Activated CD4-positive, alpha-beta T cell treated with anti-CD3 and anti-CD28 coated beads, Interleukin-2, Interleukin-4, amounts not matched to agents 100 ng/mL and 50 ng/mL, durations not matched to agents 16 hours and 8 hours (primary cell): ENCODE results near the gene SLC30A3.
"Not testable (repeated sequence)": the region's sequence is repeated elsewhere in the genome, so short reads cannot be mapped to it uniquely, and the experiment has no call there.

Source experiments
- DNase-seq: peaks from one replicate; pipeline ENCODE4 v3.0.0-alpha.2; 2020; ENCODE audit warnings: low spot score

Gene SLC30A3

GRCh38 chr2:27284996-27285395 is 22.1 kb upstream of the SLC30A3 start:
- DNase-seq: no peak

- DNase-seq: no peak
These were observed 20.0 kb upstream of the SLC30A3 start for GRCh38 chr2:27282892-27283291.

DNA sequence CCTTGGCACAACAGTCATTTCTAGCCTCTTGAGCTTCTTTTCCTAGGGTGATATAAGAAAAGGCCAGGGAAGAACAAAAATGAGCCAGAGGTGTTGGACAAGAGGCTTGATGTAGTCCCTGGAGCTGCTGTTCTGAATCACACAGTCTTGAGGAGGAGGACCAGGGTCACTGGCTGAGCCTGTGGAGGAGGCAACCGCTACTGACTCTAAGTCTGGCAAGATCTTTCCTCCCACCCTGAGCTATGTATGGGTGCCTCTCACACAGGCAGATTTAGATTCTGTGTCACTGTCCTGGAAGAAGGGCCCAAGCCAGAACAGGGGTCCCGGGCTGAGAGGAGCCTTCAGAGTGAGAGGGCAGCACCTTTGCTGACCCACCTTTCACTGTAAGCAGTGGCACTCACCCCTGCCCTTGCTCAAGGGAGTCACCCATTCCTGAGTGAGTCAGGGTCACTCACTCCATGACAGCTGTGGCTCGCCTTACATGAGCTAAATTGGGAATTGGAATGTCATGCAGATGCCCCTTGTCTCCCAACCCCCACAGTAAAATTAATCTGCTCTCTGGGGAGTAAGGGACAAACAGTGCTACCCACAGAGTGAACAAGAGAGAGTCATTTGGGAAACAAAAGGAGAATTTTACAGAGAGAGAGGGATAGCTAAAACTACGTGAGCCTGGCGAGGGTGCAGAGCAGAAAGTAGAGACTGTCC is 19.2 kb upstream of the SLC30A3 start, which contains the start of gene TRIM54:
TSS of gene TRIM54 (plus strand) at position 575 of the 705 bp plus-strand sequence. CDS start 303 bp downstream, outside the sequence.
- no peak for DNase-seq

- DNase-seq: no peak
These were observed 18.6 kb upstream of the SLC30A3 start for GRCh38 chr2:27281442-27281841.

DNA sequence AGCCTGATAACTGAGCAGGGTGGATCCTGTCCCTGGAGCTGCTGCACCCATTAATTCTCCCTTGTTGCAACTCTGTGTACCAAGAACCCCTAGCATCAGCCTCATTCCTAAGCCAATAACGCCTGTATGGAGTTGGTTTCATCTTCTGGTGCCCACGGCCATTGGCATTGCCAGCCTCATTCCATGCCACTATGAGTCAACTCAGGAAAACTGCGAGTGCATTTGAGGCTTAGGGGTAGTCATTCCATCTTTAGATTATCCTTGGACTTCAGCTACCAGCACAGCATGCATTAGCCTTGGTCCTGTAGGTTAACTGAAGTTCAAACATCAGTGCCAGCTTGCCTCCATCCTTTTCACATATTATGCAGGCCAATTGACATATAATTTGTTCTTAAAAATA is 18.0 kb upstream of the SLC30A3 start:
- no peak for DNase-seq

- no peak for DNase-seq
These were observed 15.2 kb upstream of the SLC30A3 start for GRCh38 chr2:27278010-27278409.

DNA sequence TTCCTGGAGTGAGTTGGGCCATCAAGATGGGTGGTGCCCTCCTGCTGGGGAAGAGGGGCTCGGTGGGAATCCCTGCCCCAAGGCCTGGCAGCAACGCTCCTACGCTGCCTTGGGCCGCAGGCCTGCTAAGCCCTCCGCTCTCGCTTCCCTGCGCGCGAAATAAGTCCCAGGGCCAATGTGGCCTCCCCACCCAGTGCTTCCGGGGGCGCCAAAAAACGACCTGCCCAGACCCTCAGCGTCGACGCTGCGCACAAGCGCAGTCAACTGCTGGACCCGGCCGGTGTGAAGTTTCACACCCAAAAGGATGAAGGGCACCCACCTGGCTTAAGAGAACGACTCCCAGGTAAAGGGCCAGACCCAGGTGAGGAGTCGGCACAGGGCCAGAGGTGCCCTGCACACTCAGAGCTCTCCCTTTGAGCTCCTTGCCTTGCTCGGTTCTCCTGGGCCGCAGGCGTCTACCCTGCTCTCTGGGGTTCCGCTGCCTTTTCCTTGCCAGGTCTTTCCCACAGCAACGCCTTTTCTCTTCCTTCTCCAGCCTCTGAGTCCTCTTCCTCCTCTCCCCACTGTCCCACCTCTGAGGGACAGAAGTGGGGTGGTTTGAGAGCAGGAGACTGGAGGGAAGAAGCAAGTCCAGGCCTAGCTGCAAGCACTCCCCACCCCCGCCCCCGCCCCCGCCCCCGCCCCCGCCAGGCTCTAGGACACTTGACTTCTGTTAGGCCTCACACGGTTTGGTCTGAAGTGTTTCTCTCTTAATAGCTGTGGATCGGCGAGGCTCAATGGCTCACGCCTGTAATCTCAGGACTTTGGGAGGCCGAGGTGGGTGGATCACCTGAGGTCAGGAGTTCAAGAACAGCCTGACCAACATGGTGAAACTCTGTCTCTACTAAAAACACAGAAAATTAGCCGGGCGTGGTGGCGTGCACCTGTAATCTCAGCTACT is 12.6 kb upstream of the SLC30A3 start, which contains the start of gene DNAJC5G:
TSS of gene DNAJC5G (plus strand) at position 223 of the 940 bp plus-strand sequence. CDS start 1,296 bp downstream, outside the sequence.
- no peak for DNase-seq

GRCh38 chr2:27272537-27273522 is 10.0 kb upstream of the SLC30A3 start:
- DNase-seq: not testable (repeated sequence)

GRCh38 chr2:27271631-27272340 is 8.9 kb upstream of the SLC30A3 start:
- no peak for DNase-seq

DNA sequence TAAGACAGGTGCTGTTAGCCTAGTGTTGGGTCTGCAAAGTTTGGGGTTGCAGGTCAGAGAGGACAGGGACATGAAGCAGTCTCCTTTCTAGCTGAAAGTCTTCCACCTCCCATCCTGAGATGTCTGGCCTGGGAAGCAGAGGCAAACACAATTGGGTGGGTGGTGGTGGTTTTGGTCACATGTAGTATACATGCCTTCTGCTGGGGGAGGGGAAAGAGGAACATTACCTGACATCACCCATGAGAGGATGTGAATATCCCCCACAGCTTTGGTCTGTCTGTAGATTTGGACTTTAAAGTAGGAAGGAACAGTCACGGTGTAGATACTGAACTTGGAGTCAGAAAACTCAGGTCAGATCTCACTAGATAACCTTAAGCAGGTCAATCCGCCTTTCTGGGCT is 7.8 kb upstream of the SLC30A3 start:
- DNase-seq: no peak

DNA sequence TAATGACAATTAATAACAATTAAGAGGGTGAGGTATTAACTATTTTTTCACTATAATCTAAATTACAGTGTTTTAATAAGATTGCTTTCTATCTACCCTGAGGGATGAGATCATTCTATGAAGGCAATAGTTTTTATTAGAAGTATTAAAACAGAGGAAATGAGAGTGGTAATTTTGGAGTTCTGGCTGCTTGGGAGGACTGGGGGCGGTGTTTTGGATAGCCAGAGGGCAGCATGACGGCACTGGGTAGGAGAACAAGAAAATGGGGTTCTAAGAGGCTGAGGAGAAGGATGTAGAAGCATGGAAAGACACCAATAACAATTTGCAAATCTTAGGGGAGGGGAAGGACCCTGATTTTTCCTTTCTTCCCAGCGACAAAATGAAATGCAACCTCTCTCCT is 7.3 kb upstream of the SLC30A3 start:
- no peak for DNase-seq

GRCh38 chr2:27268296-27268695 is 5.4 kb upstream of the SLC30A3 start:
- not testable (repeated sequence) for DNase-seq

GRCh38 chr2:27265536-27265870 is 2.7 kb upstream of the SLC30A3 start:
- no peak for DNase-seq

- peak; percentile 58 for DNase-seq
These were observed 2.1 kb upstream of the SLC30A3 start for GRCh38 chr2:27264753-27265535.

DNA sequence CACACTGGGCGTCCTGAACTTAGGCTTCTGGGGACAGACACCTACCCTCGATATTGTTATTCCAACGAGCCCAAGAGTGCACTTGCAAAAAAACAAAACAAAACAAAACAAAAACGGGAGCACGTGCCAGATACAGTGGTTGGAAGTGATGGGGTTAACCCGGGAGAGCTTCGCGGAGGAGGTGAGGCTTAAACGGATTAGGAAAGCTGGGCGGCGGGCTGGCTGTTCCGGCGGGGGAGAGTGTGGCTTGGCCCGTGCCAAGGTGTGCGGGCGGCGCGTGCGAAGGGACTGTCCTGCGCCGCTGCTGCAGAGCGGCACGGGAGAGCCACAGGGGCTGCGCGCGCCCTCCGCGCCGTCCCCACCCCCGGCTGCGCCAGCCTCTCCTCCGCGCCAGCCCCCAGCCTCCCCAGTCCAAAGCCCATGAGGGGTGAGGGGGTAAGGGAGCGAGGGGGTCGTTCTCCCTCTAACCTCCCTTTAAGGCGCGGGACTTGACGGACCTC is 1.5 kb upstream of the SLC30A3 start:
- no peak for DNase-seq

GRCh38 chr2:27263287-27264252 is 723 bp upstream of the SLC30A3 start:
- DNase-seq: no peak

- no peak for DNase-seq
These were observed 935 bp downstream of the SLC30A3 start for GRCh38 chr2:27261926-27262298.

DNA sequence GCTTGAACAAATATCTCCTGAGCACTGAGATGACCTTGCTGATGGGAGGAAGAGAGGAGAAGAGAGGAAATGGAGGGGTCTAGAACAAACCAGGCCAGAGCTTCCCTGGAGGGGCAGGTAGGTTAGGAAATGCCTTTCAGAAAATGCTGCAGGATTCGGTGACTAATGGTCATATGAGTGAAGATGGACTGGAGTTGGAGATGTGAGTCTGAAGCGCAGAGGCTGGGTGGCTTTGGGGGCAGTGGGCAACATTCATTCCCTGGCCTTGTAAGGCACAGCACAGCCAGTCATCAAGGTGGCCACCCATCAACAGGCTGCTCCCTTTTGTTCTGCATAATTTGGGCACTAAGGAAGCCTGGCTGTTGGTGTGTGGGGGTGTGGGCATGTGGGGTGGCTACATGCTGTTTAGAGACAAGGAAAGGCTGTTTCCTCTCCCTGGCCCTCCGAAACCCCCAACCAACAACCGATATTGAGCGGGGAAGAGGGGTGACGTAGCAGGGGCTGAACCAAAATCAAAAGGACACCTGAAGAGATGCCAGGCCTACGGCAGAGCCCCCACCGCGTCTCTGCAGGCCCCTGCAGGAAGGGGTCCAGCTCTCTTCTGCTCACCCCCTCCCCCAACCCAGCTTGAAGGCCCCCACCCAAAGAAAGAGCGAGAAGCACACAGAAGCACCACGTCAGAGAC is 1.5 kb downstream of the SLC30A3 start:
- DNase-seq: no peak
